Liver (tissue), 9 donors: ENCODE results near the gene C12orf75. TPM values are rescaled to one million over a fixed set of nuclear protein-coding genes. Genes with fewer than 3 reads are reported as not detected.

Source experiments
- DNase-seq: peaks from one replicate; pipeline ENCODE4 v3.0.0-alpha.2; 2017; ENCODE audit warnings: low spot score
- H3K27ac ChIP-seq, 2 donors: one replicate each; pipeline ENCODE4 v1.7.0; 2013; ENCODE audit warnings: inconsistent platforms in 2 of 2, low read length in 2 of 2, control low read depth in 1 of 2, low read depth in 1 of 2, mild to moderate bottlenecking in 1 of 2
- H3K27me3 ChIP-seq, 4 donors: one replicate each; pipeline versions ENCODE4 v1.6.1 to v1.7.0; 2013; ENCODE audit warnings: low read length in 3 of 4, inconsistent platforms in 1 of 4, mild to moderate bottlenecking in 1 of 4, moderate library complexity in 1 of 4; ENCODE audit not compliant: control insufficient read depth in 4 of 4, insufficient read depth in 4 of 4
- H3K36me3 ChIP-seq, 4 donors: one replicate each; pipeline versions ENCODE4 v1.6.1 to v1.7.0; 2013; ENCODE audit warnings: low read length in 3 of 4, mild to moderate bottlenecking in 3 of 4, low read depth in 1 of 4, moderate library complexity in 1 of 4; ENCODE audit not compliant: control insufficient read depth in 4 of 4, insufficient read depth in 3 of 4
- H3K4me1 ChIP-seq, 4 donors: one replicate each; pipeline versions ENCODE4 v1.6.1 to v1.7.0; 2013; ENCODE audit warnings: low read length in 3 of 4, mild to moderate bottlenecking in 3 of 4, moderate library complexity in 1 of 4; ENCODE audit not compliant: control insufficient read depth in 4 of 4, insufficient read depth in 4 of 4
- H3K4me3 ChIP-seq, 3 donors: one replicate each; pipeline versions ENCODE4 v1.6.1 to v1.7.0; 2013; ENCODE audit warnings: low read length in 3 of 3, control low read depth in 1 of 3, low read depth in 1 of 3, mild to moderate bottlenecking in 1 of 3
- H3K9ac ChIP-seq, 2 donors: one replicate each; pipeline ENCODE4 v1.7.0; 2013; ENCODE audit warnings: low read length in 2 of 2, mild to moderate bottlenecking in 2 of 2, moderate library complexity in 2 of 2, control low read depth in 1 of 2, low read depth in 1 of 2
- H3K9me3 ChIP-seq, 4 donors: one replicate each; pipeline versions ENCODE4 v1.6.1 to v1.7.0; 2013; ENCODE audit warnings: low read length in 3 of 4; ENCODE audit not compliant: control insufficient read depth in 4 of 4
- EGR1 ChIP-seq, 2 donors: IDR thresholded peaks; 2 replicates each; pipeline ENCODE4 v1.6.1; 2016 to 2018; ENCODE audit warnings: antibody characterized with exemption in 2 of 2, low read depth in 2 of 2
- FOXA1 ChIP-seq: IDR thresholded peaks from 2 replicates; pipeline ENCODE4 v1.6.1; 2016; ENCODE audit warnings: antibody characterized with exemption
- FOXA2 ChIP-seq: IDR thresholded peaks from 2 replicates; pipeline ENCODE4 v1.6.1; 2016; ENCODE audit warnings: antibody characterized with exemption
- GABPA ChIP-seq, 2 donors: IDR thresholded peaks in 1 of 2; conservative IDR thresholded peaks in 1 of 2; 2 replicates each; pipeline ENCODE4 v1.6.1; 2016; ENCODE audit warnings: antibody characterized with exemption in 2 of 2, mild to moderate bottlenecking in 1 of 2, moderate library complexity in 1 of 2
- HNF4A ChIP-seq, 2 donors: conservative IDR thresholded peaks; 2 replicates each; pipeline ENCODE4 v1.6.1; 2016; ENCODE audit warnings: antibody characterized with exemption in 2 of 2, mild to moderate bottlenecking in 2 of 2
- HNF4G ChIP-seq: IDR thresholded peaks from 2 replicates; pipeline ENCODE4 v1.6.1; 2016; ENCODE audit warnings: antibody characterized with exemption
- JUND ChIP-seq, 2 donors: IDR thresholded peaks; 2 replicates each; pipeline ENCODE4 v1.6.1; 2016; ENCODE audit warnings: antibody characterized with exemption in 2 of 2
- NR2F2 ChIP-seq: IDR thresholded peaks from 2 replicates; pipeline ENCODE4 v1.6.1; 2016; ENCODE audit warnings: antibody characterized with exemption
- RAD21 ChIP-seq, 2 donors: IDR thresholded peaks; 2 replicates each; pipeline ENCODE4 v1.6.1; 2016; ENCODE audit warnings: antibody characterized with exemption in 2 of 2, mild to moderate bottlenecking in 2 of 2
- RXRA ChIP-seq, 2 donors: IDR thresholded peaks; 2 replicates each; pipeline ENCODE4 v1.6.1; 2017 to 2018; ENCODE audit warnings: antibody characterized with exemption in 2 of 2, mild to moderate bottlenecking in 1 of 2
- SP1 ChIP-seq: IDR thresholded peaks from 2 replicates; pipeline ENCODE4 v1.6.1; 2018; ENCODE audit warnings: antibody characterized with exemption, mild to moderate bottlenecking
- TAF1 ChIP-seq: conservative IDR thresholded peaks from 2 replicates; pipeline ENCODE4 v1.6.1; 2016; ENCODE audit warnings: antibody characterized with exemption, mild to moderate bottlenecking
- YY1 ChIP-seq: IDR thresholded peaks from 2 replicates; pipeline ENCODE4 v1.6.1; 2016; ENCODE audit warnings: antibody characterized with exemption, mild to moderate bottlenecking
- WGBS: extraction: QIAGEN DNeasy Blood & Tissue Kit; methylation state at CpG from one replicate; pipeline ENCODE4 v1.1.7; 2013; 5-methylcytosine and 5-hydroxymethylcytosine counted together
- polyA plus RNA-seq, 2 donors: library from polyadenylated mRNA; stranded (reverse) in 1 of 2; unstranded in 1 of 2; fragments of 200-250 nt in 1 of 2; fragments of >200 nt in 1 of 2; fragmentation: Nextera tagmentation in 1 of 2; extraction: Ambion mirVana in 1 of 2; gene quantifications; one replicate each; pipeline versions ENCODE4 v1.2.1 to v1.2.3, GENCODE V29; 2013 to 2015
- total RNA-seq, 2 donors: library from RNA; depleted of rRNA; stranded (reverse); fragments of >200 nt; gene quantifications; one replicate each; pipeline ENCODE4 v1.2.3, GENCODE V29; 2014
- TF ChIP-seq, protein P1 (sequence below): IDR thresholded peaks from 2 replicates; pipeline ENCODE4 v1.6.1; 2016; ENCODE audit warnings: antibody characterized with exemption, mild to moderate bottlenecking
- TF ChIP-seq, protein P2 (sequence below): IDR thresholded peaks from 2 replicates; pipeline ENCODE4 v1.6.1; 2016; ENCODE audit warnings: antibody characterized with exemption
- TF ChIP-seq, protein P3 (sequence below): IDR thresholded peaks from 2 replicates; pipeline ENCODE4 v1.6.1; 2016; ENCODE audit warnings: antibody characterized with exemption
- TF ChIP-seq, protein P4 (sequence below): IDR thresholded peaks from 2 replicates; pipeline ENCODE4 v1.6.1; 2016; ENCODE audit warnings: antibody characterized with exemption
- TF ChIP-seq, protein P5 (sequence below): fragments of 150-350 bp; IDR thresholded peaks from 2 replicates; pipeline ENCODE4 v1.5.1; 2017; ENCODE audit warnings: improper control_type of control experiment, low read depth, low read length; ENCODE audit not compliant: missing input control
- donor health status: healthy.
- donor health status: healthy.
- donor health status: healthy.
- donor health status: healthy.
- donor health status: healthy.

The C12orf75 gene
- total and polyA plus RNA-seq, 4 donors: 1.2 to 3.9 (median 2.8) TPM

DNA sequence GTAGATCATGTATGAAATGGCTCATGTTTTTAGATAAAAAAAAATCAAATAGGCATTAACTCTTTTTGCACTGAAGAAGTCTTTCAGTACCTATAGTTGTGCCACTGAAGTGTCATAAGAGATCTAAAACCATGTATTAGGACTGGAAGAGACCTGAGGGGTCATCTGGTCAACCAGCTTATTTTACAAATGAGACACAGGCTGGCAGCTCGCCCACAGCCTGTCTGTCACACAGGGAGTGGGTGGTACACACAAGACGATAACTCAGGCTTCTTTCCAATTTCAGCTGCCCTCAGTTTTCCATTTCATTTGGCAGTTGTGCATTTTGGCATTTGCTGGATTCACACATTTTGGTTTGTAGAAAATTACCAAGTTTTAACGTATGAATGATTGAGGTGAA, 34.7 kb downstream of the C12orf75 start:
- Histone ChIP-seq H3K4me1 (no peaks in the 10 kb centered on the region), H3K36me3 (no peaks in the 10 kb centered on the region), H3K9me3 (no peaks in the 10 kb centered on the region), H3K4me3 (no peak overlapping the region), H3K27me3 (no peaks in the 10 kb centered on the region), H3K27ac (no peak overlapping the region), H3K9ac (no peak overlapping the region)
- WGBS: 72% methylated on average over 3 of the region's 3 CpGs
- DNase-seq: no peak
- no peak for TF ChIP-seq YY1
- TF ChIP-seq, protein P1, sequence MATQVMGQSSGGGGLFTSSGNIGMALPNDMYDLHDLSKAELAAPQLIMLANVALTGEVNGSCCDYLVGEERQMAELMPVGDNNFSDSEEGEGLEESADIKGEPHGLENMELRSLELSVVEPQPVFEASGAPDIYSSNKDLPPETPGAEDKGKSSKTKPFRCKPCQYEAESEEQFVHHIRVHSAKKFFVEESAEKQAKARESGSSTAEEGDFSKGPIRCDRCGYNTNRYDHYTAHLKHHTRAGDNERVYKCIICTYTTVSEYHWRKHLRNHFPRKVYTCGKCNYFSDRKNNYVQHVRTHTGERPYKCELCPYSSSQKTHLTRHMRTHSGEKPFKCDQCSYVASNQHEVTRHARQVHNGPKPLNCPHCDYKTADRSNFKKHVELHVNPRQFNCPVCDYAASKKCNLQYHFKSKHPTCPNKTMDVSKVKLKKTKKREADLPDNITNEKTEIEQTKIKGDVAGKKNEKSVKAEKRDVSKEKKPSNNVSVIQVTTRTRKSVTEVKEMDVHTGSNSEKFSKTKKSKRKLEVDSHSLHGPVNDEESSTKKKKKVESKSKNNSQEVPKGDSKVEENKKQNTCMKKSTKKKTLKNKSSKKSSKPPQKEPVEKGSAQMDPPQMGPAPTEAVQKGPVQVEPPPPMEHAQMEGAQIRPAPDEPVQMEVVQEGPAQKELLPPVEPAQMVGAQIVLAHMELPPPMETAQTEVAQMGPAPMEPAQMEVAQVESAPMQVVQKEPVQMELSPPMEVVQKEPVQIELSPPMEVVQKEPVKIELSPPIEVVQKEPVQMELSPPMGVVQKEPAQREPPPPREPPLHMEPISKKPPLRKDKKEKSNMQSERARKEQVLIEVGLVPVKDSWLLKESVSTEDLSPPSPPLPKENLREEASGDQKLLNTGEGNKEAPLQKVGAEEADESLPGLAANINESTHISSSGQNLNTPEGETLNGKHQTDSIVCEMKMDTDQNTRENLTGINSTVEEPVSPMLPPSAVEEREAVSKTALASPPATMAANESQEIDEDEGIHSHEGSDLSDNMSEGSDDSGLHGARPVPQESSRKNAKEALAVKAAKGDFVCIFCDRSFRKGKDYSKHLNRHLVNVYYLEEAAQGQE: no peak
- TF ChIP-seq HNF4A (conservative IDR thresholded peaks at IDR 0.05): no peak
- TF ChIP-seq JUND (IDR thresholded peaks at IDR 0.05): no peak
- no peak for TF ChIP-seq TAF1
- TF ChIP-seq EGR1 (IDR thresholded peaks at IDR 0.05; ENCODE audit: low read depth in 2 of 2): no peak
- no peak for TF ChIP-seq RXRA (IDR thresholded peaks at IDR 0.05)
- TF ChIP-seq, protein P2, sequence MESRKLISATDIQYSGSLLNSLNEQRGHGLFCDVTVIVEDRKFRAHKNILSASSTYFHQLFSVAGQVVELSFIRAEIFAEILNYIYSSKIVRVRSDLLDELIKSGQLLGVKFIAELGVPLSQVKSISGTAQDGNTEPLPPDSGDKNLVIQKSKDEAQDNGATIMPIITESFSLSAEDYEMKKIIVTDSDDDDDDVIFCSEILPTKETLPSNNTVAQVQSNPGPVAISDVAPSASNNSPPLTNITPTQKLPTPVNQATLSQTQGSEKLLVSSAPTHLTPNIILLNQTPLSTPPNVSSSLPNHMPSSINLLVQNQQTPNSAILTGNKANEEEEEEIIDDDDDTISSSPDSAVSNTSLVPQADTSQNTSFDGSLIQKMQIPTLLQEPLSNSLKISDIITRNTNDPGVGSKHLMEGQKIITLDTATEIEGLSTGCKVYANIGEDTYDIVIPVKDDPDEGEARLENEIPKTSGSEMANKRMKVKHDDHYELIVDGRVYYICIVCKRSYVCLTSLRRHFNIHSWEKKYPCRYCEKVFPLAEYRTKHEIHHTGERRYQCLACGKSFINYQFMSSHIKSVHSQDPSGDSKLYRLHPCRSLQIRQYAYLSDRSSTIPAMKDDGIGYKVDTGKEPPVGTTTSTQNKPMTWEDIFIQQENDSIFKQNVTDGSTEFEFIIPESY: no peak
- TF ChIP-seq GABPA (IDR thresholded peaks at IDR 0.05 in 1 of 2, conservative IDR thresholded peaks at IDR 0.05 in 1 of 2): no peak
- TF ChIP-seq FOXA2: no peak
- no peak for TF ChIP-seq RAD21 (IDR thresholded peaks at IDR 0.05)
- TF ChIP-seq, protein P3, sequence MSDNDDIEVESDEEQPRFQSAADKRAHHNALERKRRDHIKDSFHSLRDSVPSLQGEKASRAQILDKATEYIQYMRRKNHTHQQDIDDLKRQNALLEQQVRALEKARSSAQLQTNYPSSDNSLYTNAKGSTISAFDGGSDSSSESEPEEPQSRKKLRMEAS: no peak
- TF ChIP-seq, protein P4, sequence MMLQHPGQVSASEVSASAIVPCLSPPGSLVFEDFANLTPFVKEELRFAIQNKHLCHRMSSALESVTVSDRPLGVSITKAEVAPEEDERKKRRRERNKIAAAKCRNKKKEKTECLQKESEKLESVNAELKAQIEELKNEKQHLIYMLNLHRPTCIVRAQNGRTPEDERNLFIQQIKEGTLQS: no peak
- no peak for TF ChIP-seq NR2F2
- no peak for TF ChIP-seq SP1
- TF ChIP-seq, protein P5, sequence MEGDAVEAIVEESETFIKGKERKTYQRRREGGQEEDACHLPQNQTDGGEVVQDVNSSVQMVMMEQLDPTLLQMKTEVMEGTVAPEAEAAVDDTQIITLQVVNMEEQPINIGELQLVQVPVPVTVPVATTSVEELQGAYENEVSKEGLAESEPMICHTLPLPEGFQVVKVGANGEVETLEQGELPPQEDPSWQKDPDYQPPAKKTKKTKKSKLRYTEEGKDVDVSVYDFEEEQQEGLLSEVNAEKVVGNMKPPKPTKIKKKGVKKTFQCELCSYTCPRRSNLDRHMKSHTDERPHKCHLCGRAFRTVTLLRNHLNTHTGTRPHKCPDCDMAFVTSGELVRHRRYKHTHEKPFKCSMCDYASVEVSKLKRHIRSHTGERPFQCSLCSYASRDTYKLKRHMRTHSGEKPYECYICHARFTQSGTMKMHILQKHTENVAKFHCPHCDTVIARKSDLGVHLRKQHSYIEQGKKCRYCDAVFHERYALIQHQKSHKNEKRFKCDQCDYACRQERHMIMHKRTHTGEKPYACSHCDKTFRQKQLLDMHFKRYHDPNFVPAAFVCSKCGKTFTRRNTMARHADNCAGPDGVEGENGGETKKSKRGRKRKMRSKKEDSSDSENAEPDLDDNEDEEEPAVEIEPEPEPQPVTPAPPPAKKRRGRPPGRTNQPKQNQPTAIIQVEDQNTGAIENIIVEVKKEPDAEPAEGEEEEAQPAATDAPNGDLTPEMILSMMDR: no peak
- no peak for TF ChIP-seq FOXA1
- TF ChIP-seq HNF4G: no peak
